Measurements from ENCODE around the gene RTN4R.

The RTN4R gene

GRCh38 chr22:20194681-20195593 is 73.2 kb downstream of the RTN4R start:
- DNase-seq, result no peak

DNA sequence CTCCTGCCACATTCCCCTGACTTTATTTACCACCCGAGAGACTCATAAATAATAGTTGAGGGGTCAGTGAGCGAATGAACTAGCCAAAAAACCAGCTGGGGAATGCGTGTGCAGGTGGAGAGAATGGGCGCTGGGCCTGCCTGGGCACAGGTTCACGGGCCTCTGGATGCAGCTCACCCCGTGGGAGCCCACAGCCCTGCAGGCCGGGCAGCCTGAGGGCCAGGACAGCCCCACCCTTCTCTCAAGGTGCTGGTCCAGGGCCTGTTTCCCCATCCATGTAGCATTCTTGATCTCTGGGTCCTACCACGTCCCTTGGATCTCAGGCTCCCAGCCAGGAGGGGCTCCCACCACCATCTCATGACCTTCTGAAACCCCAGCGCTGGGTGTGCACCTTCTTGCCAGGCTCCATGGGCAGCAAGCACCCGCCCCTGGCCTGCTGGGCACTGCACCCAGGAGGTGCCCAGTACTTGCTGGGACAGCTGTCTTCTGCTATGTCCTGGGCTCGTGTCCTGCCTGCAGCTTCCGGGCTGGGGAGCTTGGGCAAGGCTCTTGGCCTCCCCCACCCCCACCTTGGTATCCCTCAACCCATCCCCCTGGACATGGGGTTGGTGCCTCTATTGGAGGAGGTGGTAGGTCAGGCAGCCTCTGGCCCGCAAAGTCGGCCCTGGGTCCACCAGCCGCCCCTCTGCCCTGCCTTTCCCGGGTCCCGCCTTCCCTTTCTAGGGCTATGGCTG is 74.2 kb downstream of the RTN4R start:
- no peak for DNase-seq

DNA sequence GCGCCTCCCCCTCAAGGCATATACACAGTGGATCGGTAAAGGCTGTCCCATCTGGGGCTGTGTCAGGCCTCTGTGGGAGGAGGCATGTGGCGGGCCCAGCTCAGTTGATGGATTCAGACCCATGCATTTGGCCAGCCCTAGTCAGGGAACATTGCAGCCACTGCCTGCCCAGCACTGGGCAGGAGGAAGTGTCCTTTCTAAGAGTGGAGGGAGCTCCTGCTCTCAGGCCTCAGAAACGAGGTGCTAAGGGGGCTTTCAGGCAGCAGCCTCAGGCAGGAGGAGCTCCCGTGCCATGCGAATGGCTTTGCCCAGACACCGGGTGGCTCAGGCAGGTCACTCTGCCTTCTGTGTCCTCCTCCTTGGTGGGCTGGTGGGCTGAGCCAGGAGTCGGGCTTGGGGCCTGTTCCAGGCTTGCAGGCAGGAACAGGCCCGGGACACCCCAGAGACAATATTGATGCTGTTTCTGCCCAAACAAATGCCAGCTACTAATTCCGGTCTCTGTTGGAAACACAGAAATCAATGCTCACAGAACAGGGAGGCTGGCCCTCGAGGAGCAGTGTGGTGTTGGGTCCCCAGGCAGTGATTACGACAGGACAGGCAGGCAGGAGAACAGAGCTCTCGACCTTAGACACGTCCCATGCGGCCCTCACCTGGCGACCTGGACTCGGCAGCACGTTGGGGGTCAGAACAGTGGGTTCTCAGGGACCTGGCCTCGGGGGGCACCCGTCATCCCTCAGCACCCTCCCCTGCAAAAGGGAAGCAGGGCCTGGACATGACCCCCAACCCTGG is 75.0 kb downstream of the RTN4R start:
- no peak for DNase-seq

GRCh38 chr22:20192293-20192971 is 75.7 kb downstream of the RTN4R start:
- no peak for DNase-seq

DNA sequence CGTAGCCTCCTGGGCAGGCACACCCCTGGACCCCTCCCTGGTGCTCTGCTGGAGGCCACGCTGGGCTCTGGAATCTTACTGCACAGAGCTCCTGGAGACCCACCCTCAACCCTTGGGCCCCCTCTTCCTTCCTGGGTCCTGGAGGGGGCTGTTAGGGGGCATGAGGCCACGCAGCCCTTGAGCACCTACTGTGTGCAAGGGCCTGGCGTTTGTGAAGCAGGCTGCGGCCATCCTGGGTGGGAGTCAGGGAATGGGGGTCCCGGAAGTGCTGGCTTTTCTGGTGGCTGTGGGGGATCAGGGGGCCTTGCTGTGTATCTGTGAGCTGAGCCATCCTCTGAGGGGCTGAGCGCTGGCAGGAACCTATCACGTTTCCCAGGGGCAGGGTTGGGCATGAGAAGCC is 76.3 kb downstream of the RTN4R start:
- no peak for DNase-seq
